NCI-H1105 treated with DMSO at 0.1 percent for 48 hours (cell line): ENCODE measurements around the gene AOPEP.
A peak's percentile ranks its signal among the peaks of the same experiment; 100 is the strongest.

Experiments used
- DNase-seq: peaks from one replicate; lab custom pipeline; 2025; lab: John Stamatoyannopoulos, UW

The AOPEP gene

DNA sequence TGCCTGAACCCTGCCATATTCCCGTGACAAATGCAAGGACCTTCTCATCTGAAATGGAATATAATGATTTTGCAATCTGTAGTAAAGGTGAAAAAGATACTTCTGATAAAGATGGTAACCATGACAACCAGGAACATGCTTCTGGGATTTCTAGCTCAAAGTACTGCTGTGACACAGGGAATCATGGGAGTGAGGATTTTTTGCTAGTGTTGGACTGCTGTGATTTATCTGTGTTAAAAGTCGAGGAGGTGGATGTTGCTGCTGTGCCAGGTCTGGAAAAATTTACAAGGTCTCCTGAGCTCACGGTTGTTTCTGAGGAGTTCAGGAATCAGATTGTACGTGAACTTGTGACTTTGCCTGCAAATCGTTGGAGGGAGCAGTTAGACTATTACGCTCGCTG is 33.5 kb downstream of the AOPEP start:
- no peak for DNase-seq

DNA sequence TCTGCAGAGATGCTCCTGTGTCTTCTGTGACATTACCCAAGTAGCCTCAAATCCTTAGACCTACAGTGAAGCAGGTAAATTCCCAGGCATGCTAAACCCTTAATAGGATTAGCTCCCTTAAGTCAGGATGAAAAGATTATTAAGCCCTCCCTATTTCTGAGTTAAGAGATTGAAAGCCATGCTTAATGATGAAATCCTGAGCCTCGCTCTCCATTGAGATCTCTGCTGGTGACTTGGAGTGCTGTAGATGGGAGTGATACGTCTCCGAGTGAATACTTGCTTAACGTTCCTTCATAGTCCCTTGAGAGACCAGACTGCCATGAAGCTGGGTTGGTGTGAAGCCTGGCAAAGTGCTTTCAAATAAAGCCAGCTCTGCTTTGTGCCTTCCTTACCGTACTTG is 34.2 kb downstream of the AOPEP start:
- DNase-seq: no peak

DNA sequence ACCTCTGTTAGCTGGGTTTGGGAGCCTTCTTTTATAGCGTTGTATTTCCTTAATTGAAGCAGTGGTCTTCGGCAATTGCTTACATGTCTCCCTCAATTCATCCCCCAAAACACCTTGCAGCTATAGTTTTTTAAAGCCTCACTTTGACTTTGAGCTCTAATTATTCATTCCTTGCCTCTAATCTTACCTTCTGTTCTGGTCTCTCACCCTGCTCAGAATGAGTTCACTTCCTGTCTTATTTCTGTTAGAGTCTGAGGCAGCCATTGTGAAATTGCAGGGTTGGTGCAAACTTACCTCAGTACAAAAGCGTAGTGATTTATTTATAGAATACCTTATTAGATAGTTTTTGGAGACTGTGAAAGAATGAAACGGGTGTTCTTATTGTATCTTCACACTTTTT is 35.0 kb downstream of the AOPEP start:
- no peak for DNase-seq

DNA sequence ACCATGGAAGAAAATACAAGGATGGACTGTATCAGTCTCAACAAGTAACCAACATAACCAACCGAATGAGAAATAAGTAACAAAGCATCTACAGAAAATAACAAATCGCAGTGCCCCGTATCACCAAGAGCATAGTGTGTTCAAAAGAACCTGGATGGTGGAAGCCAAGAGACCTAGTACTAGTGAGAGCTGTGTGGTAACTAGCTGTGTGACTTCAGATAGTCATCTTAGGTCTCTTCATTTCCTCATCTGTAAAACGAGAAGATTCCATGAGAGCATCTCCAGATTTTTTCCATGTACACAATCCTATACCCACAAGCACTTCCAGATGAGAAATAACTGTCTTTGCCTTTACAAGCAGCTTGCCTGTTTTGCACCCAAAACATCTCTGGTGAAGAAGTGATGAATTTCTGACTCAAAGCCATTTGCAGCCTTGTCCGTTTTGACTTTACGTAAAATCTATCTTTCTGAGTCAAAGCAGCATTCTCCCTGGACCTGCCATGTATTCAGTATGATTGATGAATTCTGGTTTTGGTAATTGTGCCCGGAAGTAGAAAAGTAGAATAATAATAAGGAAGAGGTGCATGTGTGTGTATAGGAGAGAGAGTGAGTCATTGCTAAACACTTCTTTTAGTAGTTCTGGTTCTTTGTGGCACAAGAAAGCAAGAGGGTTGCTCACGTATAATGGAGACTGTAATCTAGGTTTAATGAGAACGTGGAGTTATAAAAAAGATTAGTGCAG is 41.0 kb downstream of the AOPEP start:
- no peak for DNase-seq

DNA sequence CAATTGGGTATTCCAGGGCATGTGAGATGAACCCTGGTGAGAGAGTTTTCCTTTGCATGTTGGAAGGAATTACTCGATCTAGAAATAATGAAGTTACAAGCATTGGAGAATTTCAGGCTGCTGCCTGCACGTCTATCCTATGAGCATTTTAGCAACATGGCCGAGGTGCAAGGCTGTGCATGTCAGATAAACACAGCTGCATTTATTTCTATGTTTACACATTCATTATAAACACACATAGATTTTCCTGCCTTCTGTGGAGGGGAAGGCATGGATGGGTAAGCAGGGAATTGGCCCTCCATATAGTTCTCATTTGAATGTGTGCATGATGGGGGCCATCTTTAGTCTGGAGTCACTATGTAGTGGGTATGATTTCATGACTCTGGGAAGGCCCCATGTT is 42.3 kb downstream of the AOPEP start:
- no peak for DNase-seq

DNA sequence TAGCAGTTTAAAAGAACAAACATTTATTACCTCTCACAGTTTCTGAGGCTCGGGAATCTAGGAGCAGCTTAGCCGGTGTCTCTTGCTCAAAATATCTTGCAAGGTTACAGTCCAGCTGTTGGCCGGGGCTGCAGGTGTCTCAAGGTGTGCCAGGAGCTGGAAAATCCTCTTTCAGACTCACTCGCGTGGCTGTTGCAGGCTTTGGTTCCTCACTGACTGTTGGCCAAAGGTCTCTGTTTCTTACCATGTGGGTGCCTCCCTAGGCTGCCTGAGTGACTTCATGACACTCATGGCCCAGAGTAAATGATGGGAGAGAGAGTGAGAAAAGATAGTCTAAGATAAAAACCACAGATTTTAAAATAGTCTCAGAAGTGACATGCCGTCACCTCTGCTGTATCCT is 43.8 kb downstream of the AOPEP start:
- no peak for DNase-seq

DNA sequence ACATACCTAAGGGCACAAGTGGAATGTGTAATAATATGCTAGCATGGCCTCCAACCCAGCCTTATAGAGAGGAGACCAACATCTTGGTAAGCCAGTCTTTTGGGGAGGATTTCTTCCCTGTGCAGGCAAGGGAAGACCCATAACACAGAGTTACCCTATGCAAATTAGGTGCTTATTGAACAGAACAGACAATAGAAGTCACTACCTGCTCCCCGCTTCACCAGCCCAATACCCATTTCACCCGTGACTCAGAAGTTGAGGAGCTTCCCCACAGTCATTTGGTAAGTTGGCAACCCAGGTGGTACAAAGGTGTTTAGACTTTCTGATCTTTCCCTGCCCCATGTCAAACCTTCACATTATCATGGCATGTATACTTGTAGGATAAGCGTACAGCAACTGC is 44.6 kb downstream of the AOPEP start:
- no peak for DNase-seq

DNA sequence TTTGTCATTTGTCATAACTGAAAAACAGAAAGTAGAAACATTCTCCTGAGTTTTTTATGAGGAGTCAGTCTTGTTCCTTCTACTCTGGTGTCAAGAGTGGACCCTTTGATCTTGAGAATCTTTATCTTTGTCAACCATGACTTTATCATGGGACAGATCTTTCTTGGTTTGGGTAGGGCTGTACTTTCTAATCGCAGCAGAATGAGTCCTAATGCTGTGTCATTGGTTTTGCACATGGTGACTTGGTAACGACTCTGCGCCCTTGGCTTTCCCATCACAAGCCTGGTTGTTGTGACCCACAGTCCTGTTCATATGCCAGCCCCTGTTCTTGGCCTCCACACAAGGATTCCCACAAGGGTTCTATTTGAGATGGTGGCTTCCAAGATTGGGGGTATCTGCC is 45.6 kb downstream of the AOPEP start:
- no peak for DNase-seq

DNA sequence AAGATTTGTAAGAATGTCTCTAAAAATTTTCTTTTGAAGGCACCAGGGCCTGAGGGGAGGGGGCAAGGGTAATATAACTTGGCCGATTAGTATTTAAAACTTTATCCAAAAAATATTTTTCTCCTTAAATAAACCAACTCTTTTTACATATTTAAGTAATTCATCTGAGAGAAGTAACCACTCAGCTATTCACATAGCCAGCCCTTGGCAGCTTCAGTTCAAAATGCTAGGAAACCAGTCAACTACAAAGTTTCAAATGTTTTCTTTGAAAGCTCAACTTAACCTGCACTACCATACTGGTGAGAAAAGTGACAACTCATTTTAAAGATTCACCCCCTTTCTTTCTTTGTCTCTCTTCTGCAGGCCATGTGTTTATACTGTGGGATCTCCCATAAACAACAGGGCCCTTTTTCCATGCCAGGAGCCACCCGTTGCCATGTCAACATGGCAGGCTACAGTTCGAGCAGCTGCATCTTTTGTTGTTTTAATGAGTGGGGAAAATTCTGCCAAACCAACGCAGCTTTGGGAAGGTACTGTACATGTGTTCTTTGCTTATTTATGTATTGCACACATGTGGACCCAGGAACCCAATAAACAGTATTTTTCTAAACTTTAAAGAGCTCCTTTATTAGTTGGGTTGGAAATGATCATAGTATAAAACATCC is 46.3 kb downstream of the AOPEP start:
- peak; percentile 94 for DNase-seq

DNA sequence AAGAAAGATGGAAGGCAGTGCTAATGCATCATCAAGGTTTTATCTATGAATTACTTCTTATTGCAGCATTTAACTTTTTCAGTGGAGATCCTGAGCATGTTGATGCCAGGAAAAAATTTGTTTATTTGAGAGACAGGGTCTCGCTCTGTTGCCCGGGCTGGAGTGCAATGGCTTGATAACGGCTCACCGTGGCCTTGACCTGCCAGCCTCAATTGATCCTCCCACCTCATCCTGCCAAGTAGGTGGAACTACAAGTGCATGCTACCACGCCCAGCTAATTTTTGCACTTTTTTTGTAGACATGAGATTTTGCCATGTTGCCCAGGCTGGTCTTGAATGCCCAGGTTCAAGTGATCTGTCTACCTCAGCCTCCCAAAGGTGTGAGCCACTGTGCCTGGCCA is 47.2 kb downstream of the AOPEP start:
- DNase-seq: peak; percentile 30

DNA sequence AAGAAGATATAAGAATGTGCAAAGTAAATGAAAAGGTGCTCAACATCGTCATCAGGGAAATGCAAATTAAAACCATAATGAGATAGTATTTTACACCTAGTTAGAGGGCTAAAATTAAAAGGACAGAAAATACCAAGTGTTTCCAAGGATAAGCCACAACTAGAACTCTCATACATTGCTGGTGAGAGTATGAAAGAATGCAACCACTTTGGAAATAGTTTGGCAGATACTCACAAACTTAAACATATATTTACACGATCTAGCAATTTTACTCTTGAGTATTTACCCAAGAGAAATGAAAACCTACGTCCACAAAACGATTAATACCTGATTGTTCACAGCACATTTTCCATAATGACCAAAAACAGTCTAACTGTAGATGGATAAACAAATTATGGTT is 51.5 kb downstream of the AOPEP start:
- DNase-seq: no peak

DNA sequence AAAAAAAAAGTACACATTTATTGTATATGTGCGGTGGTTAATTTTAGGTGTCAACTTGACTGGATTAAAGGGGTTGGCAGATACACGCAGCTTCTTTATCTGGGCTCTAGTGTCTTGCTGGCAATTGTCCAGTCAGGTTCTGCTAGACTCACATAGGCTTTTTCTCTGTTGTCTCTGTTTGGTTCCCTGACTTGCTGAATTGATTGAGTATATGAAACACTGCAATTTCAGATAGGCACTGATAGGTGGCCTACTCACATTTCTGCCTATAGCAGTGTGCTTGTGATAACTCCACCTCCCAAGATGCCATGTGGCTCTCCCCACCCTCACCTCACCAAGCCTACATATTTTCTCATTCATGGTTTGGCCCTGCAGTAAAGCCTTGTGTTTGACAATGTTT is 52.5 kb downstream of the AOPEP start:
- DNase-seq: peak; percentile 58

DNA sequence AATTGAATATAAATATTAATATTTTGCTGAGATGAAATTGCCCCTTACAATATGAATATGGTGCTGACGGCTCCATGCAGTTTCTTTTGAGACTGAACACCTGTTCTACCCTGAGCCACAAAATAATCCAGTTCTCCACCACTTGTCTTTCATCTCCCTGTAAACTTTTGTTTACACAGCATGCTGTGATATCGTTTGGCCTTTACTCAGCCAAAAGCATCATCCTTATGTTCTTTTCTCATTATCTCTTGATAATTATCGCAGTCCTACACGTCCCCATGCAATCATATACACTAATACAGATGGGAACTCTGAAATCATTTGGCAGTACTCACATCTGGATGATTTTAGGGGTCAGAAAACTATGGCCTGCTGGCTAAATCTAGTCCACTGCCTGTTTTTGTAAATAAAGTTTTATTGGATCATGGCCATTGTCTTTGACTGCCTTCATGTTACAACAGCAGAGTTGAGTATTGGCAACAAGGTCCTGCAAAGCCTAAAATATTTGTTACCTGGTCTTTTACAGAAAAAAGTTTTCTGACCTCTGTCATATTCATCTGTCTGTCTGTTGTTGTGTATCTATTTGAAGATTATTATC is 53.3 kb downstream of the AOPEP start:
- DNase-seq: peak; percentile 70

DNA sequence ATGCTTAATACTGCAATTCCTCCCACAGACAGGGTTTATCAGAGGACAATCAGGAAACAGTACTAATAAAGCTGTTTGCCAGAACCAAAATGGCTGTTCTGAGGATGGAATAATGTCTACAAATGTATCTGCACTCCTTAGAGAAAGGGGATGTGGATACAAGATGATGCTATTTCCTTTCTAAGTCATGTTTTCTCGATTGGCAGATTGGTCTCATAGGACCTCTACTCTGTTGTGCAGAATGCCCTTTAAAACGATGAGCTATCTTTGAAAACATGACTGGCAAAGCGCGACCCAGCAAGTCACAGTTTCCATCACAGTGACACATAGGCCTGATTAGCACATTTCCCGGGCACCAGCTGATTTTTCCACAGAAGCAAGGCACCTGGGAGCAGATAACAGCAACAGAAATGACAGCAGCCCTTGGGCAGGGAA is 54.0 kb downstream of the AOPEP start:
- DNase-seq: no peak

DNA sequence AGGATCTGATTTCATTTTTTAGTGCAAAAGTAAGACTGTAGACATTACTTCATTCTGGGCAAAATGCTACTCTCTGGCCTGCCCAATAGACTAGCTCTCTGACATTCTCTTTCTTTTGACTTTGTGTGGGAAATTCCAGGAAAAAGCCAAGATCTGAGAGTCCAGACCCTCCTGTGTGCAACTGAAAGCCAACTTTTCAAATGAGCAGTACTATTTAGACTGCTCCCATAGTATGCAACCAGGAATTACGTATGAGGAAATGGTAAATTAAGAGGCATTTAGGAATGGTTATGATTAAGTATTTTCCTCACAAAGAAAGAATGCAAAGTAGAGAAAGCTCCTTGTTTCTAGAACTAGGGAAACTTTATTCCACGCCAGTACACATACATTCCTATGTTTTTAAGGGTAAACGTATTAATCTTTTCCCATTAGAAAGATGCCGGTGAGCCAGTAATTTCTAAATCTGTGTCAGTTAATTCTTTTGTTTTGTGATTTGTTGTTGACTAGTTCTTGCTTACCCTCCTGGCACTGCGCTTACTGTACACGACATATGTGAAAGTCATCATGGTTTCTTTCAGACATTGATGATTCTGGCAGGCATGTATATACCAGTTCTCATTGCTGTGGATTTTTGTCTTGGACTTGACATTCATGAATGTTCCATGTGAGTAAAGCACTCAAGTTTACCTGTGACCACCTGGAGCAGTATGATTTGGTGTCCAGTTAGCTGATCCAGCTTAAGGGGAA is 56.0 kb downstream of the AOPEP start:
- no peak for DNase-seq

DNA sequence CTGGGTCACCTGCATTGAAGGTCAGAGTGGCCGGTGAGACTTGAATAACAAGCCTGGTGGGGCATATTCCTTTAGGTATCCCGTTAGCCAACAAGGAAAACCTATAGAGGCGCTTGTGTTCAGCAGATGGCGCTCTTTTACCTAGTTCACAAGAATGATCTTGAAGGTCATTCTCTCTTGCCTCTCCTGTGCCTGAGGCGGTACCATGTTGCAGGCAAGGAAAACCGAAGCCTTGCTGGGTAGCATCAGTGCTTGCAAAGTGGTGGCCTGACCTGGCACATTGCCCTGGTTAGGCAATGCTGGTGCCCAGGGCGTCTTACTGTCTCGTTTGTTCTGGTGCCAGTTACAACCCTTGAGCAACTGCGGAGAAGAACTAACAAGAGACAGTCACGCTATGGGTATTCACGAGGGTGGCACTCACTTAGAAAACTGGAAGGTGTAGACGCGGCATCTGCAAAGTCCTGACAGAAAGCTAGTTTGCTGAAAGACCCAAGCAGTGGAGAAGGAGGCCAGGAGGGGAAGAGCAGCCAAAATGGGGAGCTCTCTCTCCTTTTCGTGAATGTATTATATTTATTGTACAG is 56.7 kb downstream of the AOPEP start:
- DNase-seq: peak; percentile 97

DNA sequence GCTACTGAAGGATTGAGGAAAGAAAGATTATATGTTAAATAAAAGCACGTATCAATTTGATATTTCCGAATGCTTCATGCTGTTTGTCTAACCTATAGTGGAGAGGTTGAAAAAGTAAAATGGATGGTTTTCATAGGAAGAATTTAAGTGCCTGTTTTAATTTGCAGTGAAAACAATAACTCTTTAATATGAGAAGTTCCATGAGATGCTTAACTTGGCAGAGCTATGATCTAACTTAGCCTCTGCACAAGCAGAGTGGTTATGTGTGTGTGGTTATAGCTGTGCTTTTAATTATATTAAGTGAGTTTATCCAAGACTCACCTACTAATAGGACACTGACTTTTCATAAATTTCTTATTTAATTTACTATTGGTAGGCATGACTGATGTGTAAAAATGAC is 57.4 kb downstream of the AOPEP start:
- no peak for DNase-seq

DNA sequence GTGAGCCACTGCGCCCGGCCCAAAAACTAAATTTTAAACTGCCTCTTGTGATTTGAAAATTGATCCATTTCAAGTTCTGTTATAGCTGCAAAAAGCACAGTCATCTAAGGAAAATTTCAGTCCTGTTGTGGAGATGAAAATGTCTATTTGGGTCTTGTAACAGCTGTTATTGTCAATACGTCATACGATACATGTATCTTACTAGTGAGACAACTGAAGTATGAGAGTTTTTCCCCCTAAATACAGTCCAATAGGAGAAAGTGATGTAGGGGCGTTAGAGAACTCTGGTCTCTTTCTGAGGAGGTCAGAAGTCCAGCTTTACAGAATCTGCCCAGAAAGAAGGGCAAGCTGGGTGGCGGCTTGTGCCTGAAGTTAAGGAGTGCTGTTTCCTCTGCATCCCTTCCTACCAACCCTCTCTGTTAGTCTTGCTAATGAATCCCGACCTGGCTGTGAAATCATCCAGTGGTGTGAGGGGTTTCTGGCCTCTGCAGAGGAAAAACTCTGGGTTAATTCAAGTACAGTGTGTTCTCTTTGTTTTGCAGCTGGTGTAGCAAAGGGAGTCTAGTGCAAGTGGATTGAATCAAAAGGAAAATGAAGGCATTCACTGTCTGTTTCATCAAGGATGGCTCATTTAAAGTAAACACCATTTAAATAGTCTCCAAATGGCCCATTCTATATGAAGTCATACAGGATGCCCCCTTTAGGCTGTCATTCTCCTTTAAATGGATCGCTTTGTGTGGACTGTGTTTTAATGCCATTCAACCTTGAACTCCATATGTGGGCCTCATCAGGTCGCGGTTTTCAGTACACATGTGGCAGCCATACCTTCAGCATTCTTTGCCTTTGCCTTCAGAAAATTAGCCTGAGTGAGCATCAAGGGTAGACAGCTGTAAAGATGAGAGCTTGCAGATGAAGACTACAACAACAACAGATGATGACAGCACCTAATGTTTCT is 59.0 kb downstream of the AOPEP start:
- no peak for DNase-seq

DNA sequence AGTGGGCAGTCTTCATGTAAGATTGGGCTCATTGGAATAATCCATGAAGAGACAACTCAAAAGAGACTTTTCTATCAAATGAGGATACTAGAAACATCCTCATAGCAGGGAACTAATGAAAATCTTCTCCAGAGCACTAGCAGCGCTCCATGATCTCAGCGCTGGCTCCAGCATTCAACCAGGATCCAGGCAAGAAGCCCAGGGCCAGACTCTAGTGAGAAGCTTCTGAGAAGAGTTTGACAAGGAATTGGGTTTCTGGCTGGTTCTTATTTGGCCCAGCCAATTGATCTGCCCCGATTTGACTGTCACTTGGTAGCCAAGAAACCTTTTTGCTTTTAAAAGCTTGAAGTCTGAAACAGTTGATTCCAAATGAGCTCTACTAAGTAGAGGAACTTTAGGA is 60.1 kb downstream of the AOPEP start:
- DNase-seq: no peak

DNA sequence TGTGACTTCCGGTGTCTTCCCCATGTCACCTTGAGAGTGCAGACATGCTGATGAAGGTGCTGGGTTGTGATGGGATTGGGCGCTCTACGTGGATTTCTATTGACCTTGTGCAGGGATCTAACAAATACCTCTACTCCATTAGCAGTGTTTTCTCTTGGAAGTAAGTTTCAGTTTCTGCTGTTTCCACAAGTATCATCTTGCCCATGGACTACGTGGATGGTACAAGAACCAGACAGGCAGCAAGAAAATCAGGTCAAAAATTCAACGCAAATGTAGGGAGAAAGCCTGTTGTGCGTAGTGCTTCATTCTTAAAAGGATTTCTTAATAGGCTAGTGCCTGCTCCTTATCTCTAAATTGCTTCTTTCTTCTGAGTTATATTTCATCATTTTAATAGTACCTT is 60.8 kb downstream of the AOPEP start:
- DNase-seq: no peak

DNA sequence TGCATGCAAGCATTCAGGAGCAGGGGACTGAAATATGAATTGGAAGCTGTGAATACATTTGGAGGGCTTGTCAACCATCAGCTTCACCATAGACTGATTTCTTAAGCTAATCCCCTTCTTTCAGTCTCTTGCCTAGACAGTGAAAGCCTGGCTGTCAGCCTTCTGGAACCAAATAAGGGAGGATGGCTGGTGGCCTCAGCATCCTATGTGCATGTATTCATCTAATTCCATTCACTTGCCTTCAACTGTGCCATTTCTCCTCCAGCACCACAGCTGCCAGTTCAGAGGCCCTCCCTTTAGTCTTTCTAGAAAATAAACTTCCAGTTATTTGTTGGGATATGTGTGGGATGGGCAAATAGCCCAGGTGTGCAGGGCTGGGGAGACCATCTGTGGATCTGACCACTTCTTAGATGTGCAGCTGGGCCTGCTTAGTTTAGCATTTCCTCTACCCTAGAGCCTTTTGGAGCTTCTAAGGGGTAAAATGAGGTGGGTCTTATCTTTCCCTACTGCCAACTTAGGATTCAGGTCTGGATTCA is 62.1 kb downstream of the AOPEP start:
- DNase-seq: no peak
